Left lung (tissue), 10 donors: ENCODE measurements around the gene ZNF514. TPM values are rescaled to one million over a fixed set of nuclear protein-coding genes. Genes with fewer than 3 reads are reported as not detected.
A peak's percentile ranks its signal among the peaks of the same experiment; 100 is the strongest.

Experiments
- ATAC-seq: fragments of 200-7000 bp; cut with Tn5 transposase; one replicate; pipeline ENCODE4 v1.9.1; 2020; ENCODE audit warnings: moderate library complexity
- DNase-seq, 4 donors: peaks; one replicate each; pipeline ENCODE4 v3.0.0-alpha.2; 2013 to 2020
- H3K27ac ChIP-seq, 2 donors: fragments of 200-600 bp; sonication (generic) in 1 of 2; one replicate each; pipeline versions ENCODE4 v1.5.0 to v1.8.0; 2020 to 2021
- H3K27me3 ChIP-seq, 2 donors: fragments of 200-600 bp; sonication (generic) in 1 of 2; one replicate each; pipeline versions ENCODE4 v1.5.0 to v1.8.0; 2020 to 2021
- H3K36me3 ChIP-seq, 2 donors: fragments of 200-600 bp; sonication (generic) in 1 of 2; one replicate each; pipeline versions ENCODE4 v1.5.0 to v1.8.0; 2020 to 2021
- H3K4me1 ChIP-seq, 2 donors: fragments of 200-600 bp; one replicate each; pipeline ENCODE4 v1.8.0; 2021
- H3K4me3 ChIP-seq, 2 donors: fragments of 200-600 bp; sonication (generic) in 1 of 2; one replicate each; pipeline versions ENCODE4 v1.5.0 to v1.8.0; 2020 to 2021; ENCODE audit warnings: mild to moderate bottlenecking in 1 of 2
- H3K9me3 ChIP-seq, 2 donors: fragments of 200-600 bp; sonication (generic) in 1 of 2; one replicate each; pipeline versions ENCODE4 v1.5.0 to v1.8.0; 2020 to 2021
- intact Hi-C, 2 donors: fragments of 100-400 bp; cut with DNase I; formaldehyde crosslinking; loops; one replicate each; pipeline versions ENCODE4 v1.11.2 to v1.14.2; 2022
- polyA plus RNA-seq, 6 donors: library from polyadenylated mRNA; unstranded; fragments of 120-200 nt; gene quantifications; one replicate each; pipeline ENCODE4 v1.2.1, GENCODE V29; 2013; ENCODE audit not compliant: insufficient read length in 6 of 6
- total RNA-seq, 2 donors: library from RNA; stranded (reverse); fragmentation: NEBNext Ultra II Directional; extraction: Animal tissue kit (Norgen Biotek cat#: 25700); gene quantifications; one replicate each; pipeline ENCODE4 v1.2.1, GENCODE V29; 2021
- TF ChIP-seq, protein P1 (sequence below), 2 donors: fragments of 200-600 bp; sonication (generic) in 1 of 2; IDR thresholded peaks; one replicate each; pipeline versions ENCODE4 v1.5.0 to v1.8.0; 2021; ENCODE audit warnings: antibody characterized with exemption in 2 of 2
- donor health status: DM: no; HTN: yes; CAD: no.
- donor health status: DM: no; HTN: no; CAD: no.

ZNF514 gene
- total and polyA plus RNA-seq, 8 donors, result 12.9 to 50.5 (median 39.3) TPM

GRCh38 chr2:95181774-95182173, 22.1 kb upstream of the ZNF514 start:
- Histone ChIP-seq H3K9me3 (peaks cover 0 to 34% of the 10 kb centered on the region in 2 donors), H3K36me3 (peaks cover 0 to 64% of the 10 kb centered on the region in 2 donors)
- ATAC-seq, result no peak

DNA sequence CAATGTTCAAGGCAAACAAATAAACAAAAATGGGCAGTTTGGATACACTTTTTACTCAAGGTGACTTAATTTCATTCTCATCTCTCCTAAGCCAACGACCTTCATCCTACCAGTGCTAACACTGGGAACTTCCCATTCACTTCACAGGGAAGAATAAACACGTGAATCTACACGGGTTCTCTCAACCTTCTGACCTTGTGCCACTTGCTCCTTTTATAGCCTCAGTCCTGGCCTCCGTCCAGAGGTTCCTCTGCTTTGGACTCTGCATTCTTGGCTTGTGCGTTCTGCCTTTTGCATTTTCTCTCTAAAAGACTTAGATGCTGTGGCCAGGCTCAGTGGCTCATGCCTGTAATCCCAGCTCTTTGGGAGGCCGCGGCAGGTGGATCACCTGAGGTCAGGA, 19.8 kb upstream of the ZNF514 start:
- TF ChIP-seq, protein P1, sequence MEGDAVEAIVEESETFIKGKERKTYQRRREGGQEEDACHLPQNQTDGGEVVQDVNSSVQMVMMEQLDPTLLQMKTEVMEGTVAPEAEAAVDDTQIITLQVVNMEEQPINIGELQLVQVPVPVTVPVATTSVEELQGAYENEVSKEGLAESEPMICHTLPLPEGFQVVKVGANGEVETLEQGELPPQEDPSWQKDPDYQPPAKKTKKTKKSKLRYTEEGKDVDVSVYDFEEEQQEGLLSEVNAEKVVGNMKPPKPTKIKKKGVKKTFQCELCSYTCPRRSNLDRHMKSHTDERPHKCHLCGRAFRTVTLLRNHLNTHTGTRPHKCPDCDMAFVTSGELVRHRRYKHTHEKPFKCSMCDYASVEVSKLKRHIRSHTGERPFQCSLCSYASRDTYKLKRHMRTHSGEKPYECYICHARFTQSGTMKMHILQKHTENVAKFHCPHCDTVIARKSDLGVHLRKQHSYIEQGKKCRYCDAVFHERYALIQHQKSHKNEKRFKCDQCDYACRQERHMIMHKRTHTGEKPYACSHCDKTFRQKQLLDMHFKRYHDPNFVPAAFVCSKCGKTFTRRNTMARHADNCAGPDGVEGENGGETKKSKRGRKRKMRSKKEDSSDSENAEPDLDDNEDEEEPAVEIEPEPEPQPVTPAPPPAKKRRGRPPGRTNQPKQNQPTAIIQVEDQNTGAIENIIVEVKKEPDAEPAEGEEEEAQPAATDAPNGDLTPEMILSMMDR (IDR thresholded peaks at IDR 0.05), result no peak
- Histone ChIP-seq H3K27ac (no peak overlapping the region), H3K27me3 (no peaks in the 10 kb centered on the region), H3K4me3 (no peak overlapping the region), H3K36me3 (peaks cover 0 to 71% of the 10 kb centered on the region in 2 donors), H3K4me1 (no peaks in the 10 kb centered on the region), H3K9me3 (peaks cover 0 to 29% of the 10 kb centered on the region in 2 donors)
- ATAC-seq (no peak), DNase-seq (no peak)
- intact Hi-C loops, result no loop called here

More at GRCh38 chr2:95181774-95182173, 22.1 kb upstream of the ZNF514 start:
- Histone ChIP-seq H3K4me1 (no peaks in the 10 kb centered on the region), H3K4me3 (no peak overlapping the region), H3K27me3 (no peaks in the 10 kb centered on the region), H3K27ac (no peak overlapping the region)
- DNase-seq, result no peak
- TF ChIP-seq, protein P1 (IDR thresholded peaks at IDR 0.05), result no peak
- intact Hi-C loops, result no loop called here

DNA sequence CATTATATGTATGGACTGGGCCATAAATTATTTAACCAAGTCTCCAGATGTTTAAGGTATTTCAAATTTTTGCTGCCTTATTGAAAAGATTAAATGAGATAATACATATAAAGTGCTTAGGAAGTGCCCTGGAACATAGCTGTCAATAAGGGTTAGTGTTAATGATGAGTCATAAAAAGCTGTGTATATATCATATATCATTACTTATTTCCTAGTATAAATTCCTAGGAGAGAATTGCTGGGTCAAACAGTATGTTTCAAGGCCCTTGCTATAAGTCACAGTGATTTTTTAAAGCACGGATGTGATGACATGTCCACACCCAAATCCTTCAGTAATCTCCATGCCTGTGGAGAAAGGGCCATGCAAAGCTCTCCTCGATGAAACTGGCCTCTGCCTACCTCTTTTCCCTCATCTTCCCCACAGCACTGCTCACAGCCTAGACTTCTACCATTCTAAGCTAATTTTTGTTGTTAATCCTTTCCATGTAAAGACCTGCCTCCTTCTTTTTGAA, 14.4 kb upstream of the ZNF514 start:
- TF ChIP-seq, protein P1 (IDR thresholded peaks at IDR 0.05), result no peak
- ATAC-seq, result no peak
- Histone ChIP-seq H3K4me3 (no peak overlapping the region), H3K36me3 (peaks cover 0 to 27% of the 10 kb centered on the region in 2 donors), H3K9me3 (peaks cover 0 to 5% of the 10 kb centered on the region in 2 donors), H3K27ac (no peak overlapping the region), H3K27me3 (no peaks in the 10 kb centered on the region), H3K4me1 (no peaks in the 10 kb centered on the region)
- intact Hi-C loops, result no loop called here
- no peak for DNase-seq

- Histone ChIP-seq H3K9me3 (no peaks in the 10 kb centered on the region), H3K27ac (no peak overlapping the region), H3K4me3 (no peak overlapping the region), H3K27me3 (no peaks in the 10 kb centered on the region), H3K4me1 (peaks cover 0 to under 1% of the 10 kb centered on the region in 2 donors), H3K36me3 (peaks cover 0 to 7% of the 10 kb centered on the region in 2 donors)
- no peak for ATAC-seq
- TF ChIP-seq, protein P1 (IDR thresholded peaks at IDR 0.05), result no peak
- no peak for DNase-seq
- intact Hi-C loops, result no loop called here
Observed at GRCh38 chr2:95171902-95172301, 12.3 kb upstream of the ZNF514 start.

GRCh38 chr2:95166065-95166763, 6.6 kb upstream of the ZNF514 start:
- Histone ChIP-seq H3K27ac (peak overlapping the region; percentile 93 to 94), H3K36me3 (no peaks in the 10 kb centered on the region), H3K4me1 (peaks cover 13 to 21% of the 10 kb centered on the region in 2 donors), H3K27me3 (no peaks in the 10 kb centered on the region), H3K9me3 (no peaks in the 10 kb centered on the region), H3K4me3 (peak overlapping the region; percentile 65 to 91)
- intact Hi-C loops, result no loop called here
- ATAC-seq, result peak; percentile 23
- no peak for DNase-seq
- TF ChIP-seq, protein P1 (IDR thresholded peaks at IDR 0.05), result no peak
